OCI-M2 (cell line): Measurements from ENCODE around the gene ATE1.
"Not testable (repeated sequence)": the region's sequence is repeated elsewhere in the genome, so short reads cannot be mapped to it uniquely, and the experiment has no call there.

ENCODE experiments used
- DNase-seq: peaks from one replicate; lab custom pipeline; 2025; ENCODE audit not compliant: unreplicated experiment; lab: John Stamatoyannopoulos, UW

The ATE1 gene

GRCh38 chr10:121927841-121928527 lies at the start of gene ATE1:
Gene ATE1 (minus strand): TSS chr10:121928031. CDS start chr10:121927949, 82 bp downstream.
- no peak for DNase-seq

GRCh38 chr10:121976607-121977006 lies 48.8 kb upstream of the ATE1 start:
- no peak for DNase-seq

- no peak for DNase-seq
Observed at GRCh38 chr10:121975295-121976086, 47.7 kb upstream of the ATE1 start.

GRCh38 chr10:121974535-121975294 lies 46.9 kb upstream of the ATE1 start, which contains the start of gene NSMCE4A:
Gene NSMCE4A (minus strand): TSS chr10:121975217. CDS start chr10:121975165, 52 bp downstream.
- no peak for DNase-seq

GRCh38 chr10:121974019-121974534 lies 46.2 kb upstream of the ATE1 start:
- no peak for DNase-seq

GRCh38 chr10:121969086-121969485 lies 41.3 kb upstream of the ATE1 start:
- DNase-seq, result not testable (repeated sequence)

GRCh38 chr10:121965996-121966395 lies 38.2 kb upstream of the ATE1 start:
- no peak for DNase-seq

- DNase-seq, result no peak
Observed at GRCh38 chr10:121961456-121961855, 33.6 kb upstream of the ATE1 start.

GRCh38 chr10:121959671-121960070 lies 31.8 kb upstream of the ATE1 start:
- DNase-seq, result no peak

GRCh38 chr10:121956111-121957061 lies 28.6 kb upstream of the ATE1 start:
- no peak for DNase-seq

- no peak for DNase-seq
Observed at GRCh38 chr10:121952226-121952625, 24.4 kb upstream of the ATE1 start.

- DNase-seq, result no peak
Observed at GRCh38 chr10:121949451-121949850, 21.6 kb upstream of the ATE1 start.

GRCh38 chr10:121949049-121949448 lies 21.2 kb upstream of the ATE1 start:
- no peak for DNase-seq

GRCh38 chr10:121947343-121948330 lies 19.8 kb upstream of the ATE1 start:
- DNase-seq, result no peak

GRCh38 chr10:121942749-121943416 lies 15.1 kb upstream of the ATE1 start:
- no peak for DNase-seq

- no peak for DNase-seq
Observed at GRCh38 chr10:121941532-121941931, 13.7 kb upstream of the ATE1 start.

GRCh38 chr10:121936295-121936694 lies 8.5 kb upstream of the ATE1 start:
- DNase-seq, result no peak

- no peak for DNase-seq
Observed at GRCh38 chr10:121935702-121936101, 7.9 kb upstream of the ATE1 start.
